Measurements from ENCODE around the gene HSD11B1. TPM values are rescaled to one million over a fixed set of nuclear protein-coding genes. Genes with fewer than 3 reads are reported as not detected.

The HSD11B1 gene
- polyA plus RNA-seq, 1 donor from 2014 or later = not detected

- H3K36me3 ChIP-seq (ENCODE audit: insufficient read depth, low read length) = no peaks in the 10 kb centered on the region
- no peaks in the 10 kb centered on the region for H3K27me3 ChIP-seq (ENCODE audit: insufficient read depth, low read depth, low read length)
- H3K4me3 ChIP-seq (ENCODE audit: low read length) = no peak overlapping the region
- no peaks in the 10 kb centered on the region for H3K9me3 ChIP-seq (ENCODE audit: low read length)
- no peaks in the 10 kb centered on the region for H3K9me2 ChIP-seq (ENCODE audit: insufficient read depth, low read length)
- no peak overlapping the region for H3K9ac ChIP-seq (ENCODE audit: low read length)
- no peak overlapping the region for H3K4me2 ChIP-seq (ENCODE audit: low read length)
- no peaks in the 10 kb centered on the region for H4K20me1 ChIP-seq (ENCODE audit: insufficient read depth)
- H3F3A ChIP-seq (ENCODE audit: insufficient read depth, low read length, poor library complexity, severe bottlenecking) = no peaks in the 10 kb centered on the region
- no peak overlapping the region for H3K27ac ChIP-seq (ENCODE audit: low read length)
- H2AFZ ChIP-seq (ENCODE audit: low read depth, low read length) = no peak overlapping the region
- H3K79me2 ChIP-seq (replicated peaks; ENCODE audit: insufficient read depth, low read length) = no peaks in the 10 kb centered on the region
- TF ChIP-seq CTCF (IDR thresholded peaks at IDR 0.05; ENCODE audit: poor library complexity, severe bottlenecking) = no peak
- TF ChIP-seq TAF1 (IDR thresholded peaks at IDR 0.05; ENCODE audit: low read depth) = no peak
- TF ChIP-seq EP300 (conservative IDR thresholded peaks at IDR 0.05; ENCODE audit: poor library complexity, severe bottlenecking) = no peak
- no peak for TF ChIP-seq MXI1 (conservative IDR thresholded peaks at IDR 0.05; ENCODE audit: poor library complexity, severe bottlenecking)
- TF ChIP-seq SMC3 (conservative IDR thresholded peaks at IDR 0.05; ENCODE audit: poor library complexity) = no peak
- no peak for TF ChIP-seq EZH2 (IDR thresholded peaks at IDR 0.05; ENCODE audit: borderline replicate concordance, insufficient read depth, low read length, poor library complexity, severe bottlenecking)
- TF ChIP-seq POLR2AphosphoS5 (IDR thresholded peaks at IDR 0.05) = no peak
- no peak for TF ChIP-seq RAD21 (conservative IDR thresholded peaks at IDR 0.05)
- no peak for TF ChIP-seq REST (IDR thresholded peaks at IDR 0.05; ENCODE audit: borderline replicate concordance)
Measured at GRCh38 chr1:209737118-209737505, 32.5 kb downstream of the HSD11B1 start.

- TF ChIP-seq EZH2 (IDR thresholded peaks at IDR 0.05; ENCODE audit: borderline replicate concordance, insufficient read depth, low read length, poor library complexity, severe bottlenecking) (no peak), RAD21 (conservative IDR thresholded peaks at IDR 0.05) (no peak), SMC3 (conservative IDR thresholded peaks at IDR 0.05; ENCODE audit: poor library complexity) (no peak), TAF1 (IDR thresholded peaks at IDR 0.05; ENCODE audit: low read depth) (no peak), MXI1 (conservative IDR thresholded peaks at IDR 0.05; ENCODE audit: poor library complexity, severe bottlenecking) (no peak), EP300 (conservative IDR thresholded peaks at IDR 0.05; ENCODE audit: poor library complexity, severe bottlenecking) (no peak), CTCF (IDR thresholded peaks at IDR 0.05; ENCODE audit: poor library complexity, severe bottlenecking) (no peak), POLR2AphosphoS5 (IDR thresholded peaks at IDR 0.05) (no peak), REST (IDR thresholded peaks at IDR 0.05; ENCODE audit: borderline replicate concordance) (no peak)
- H3K9me2 ChIP-seq (ENCODE audit: insufficient read depth, low read length) = no peaks in the 10 kb centered on the region
- H3K27ac ChIP-seq (ENCODE audit: low read length) = no peak overlapping the region
- no peaks in the 10 kb centered on the region for H3F3A ChIP-seq (ENCODE audit: insufficient read depth, low read length, poor library complexity, severe bottlenecking)
- no peak overlapping the region for H2AFZ ChIP-seq (ENCODE audit: low read depth, low read length)
- H3K9me3 ChIP-seq (ENCODE audit: low read length) = no peaks in the 10 kb centered on the region
- H3K79me2 ChIP-seq (replicated peaks; ENCODE audit: insufficient read depth, low read length) = no peaks in the 10 kb centered on the region
- H3K27me3 ChIP-seq (ENCODE audit: insufficient read depth, low read depth, low read length) = no peaks in the 10 kb centered on the region
- H4K20me1 ChIP-seq (ENCODE audit: insufficient read depth) = no peaks in the 10 kb centered on the region
- no peaks in the 10 kb centered on the region for H3K36me3 ChIP-seq (ENCODE audit: insufficient read depth, low read length)
- H3K9ac ChIP-seq (ENCODE audit: low read length) = no peak overlapping the region
- no peak overlapping the region for H3K4me3 ChIP-seq (ENCODE audit: low read length)
- no peak overlapping the region for H3K4me2 ChIP-seq (ENCODE audit: low read length)
Measured at GRCh38 chr1:209738270-209738669, 33.6 kb downstream of the HSD11B1 start.
